Measurements from ENCODE around the gene RBFOX1. TPM values are rescaled to one million over a fixed set of nuclear protein-coding genes. Genes with fewer than 3 reads are reported as not detected.

The RBFOX1 gene
- total RNA-seq, 1 experiment from 2014 or later: not detected

GRCh38 chr16:7487574-7488323 lies 155.1 kb downstream of the RBFOX1 start:
- Histone ChIP-seq H2AFZ (ENCODE audit: low read depth, low read length, poor library complexity, severe bottlenecking) (no peak overlapping the region), H3K9ac (ENCODE audit: low read length) (no peak overlapping the region), H3K4me3 (replicated peaks in 1 of 2; ENCODE audit: low read depth in 1 of 2, low read length in 2 of 2) (no peak overlapping the region), H3K79me2 (ENCODE audit: insufficient read depth, low read length) (no peaks in the 10 kb centered on the region), H3K9me2 (ENCODE audit: insufficient read depth) (no peaks in the 10 kb centered on the region), H4K20me1 (ENCODE audit: insufficient read depth) (no peaks in the 10 kb centered on the region), H3K27me3 (ENCODE audit: insufficient read depth, low read length) (no peaks in the 10 kb centered on the region), H3K9me3 (ENCODE audit: control insufficient read depth in 1 of 2, insufficient read depth in 1 of 2, low read depth in 1 of 2, low read length in 2 of 2) (peaks cover 0 to 11% of the 10 kb centered on the region in 2 experiments; a peak in 2 of 4 replicates), H3K4me2 (ENCODE audit: low read length) (no peak overlapping the region), H3K27ac (ENCODE audit: low read depth, low read length) (no peak overlapping the region), H3K36me3 (ENCODE audit: control insufficient read depth in 1 of 2, insufficient read depth in 2 of 2, low read length in 2 of 2) (no peaks in the 10 kb centered on the region), H3K4me1 (ENCODE audit: control insufficient read depth in 1 of 2, insufficient read depth in 2 of 2, low read length in 2 of 2) (no peaks in the 10 kb centered on the region)
- no peak for TF ChIP-seq EZH2phosphoT487 (IDR thresholded peaks at IDR 0.05; ENCODE audit: borderline replicate concordance)
- no peak for TF ChIP-seq RAD21 (IDR thresholded peaks at IDR 0.05; ENCODE audit: low read depth)
- TF ChIP-seq TCF7L2 (IDR thresholded peaks at IDR 0.05; ENCODE audit: borderline replicate concordance, extremely low read depth, insufficient read depth, insufficient read length): no peak
- no peak for TF ChIP-seq CTCF (IDR thresholded peaks at IDR 0.05 in 2 of 3, conservative IDR thresholded peaks at IDR 0.05 in 1 of 3; ENCODE audit: borderline replicate concordance in 1 of 3, insufficient read depth in 1 of 3, low read depth in 2 of 3, low read length in 2 of 3)
- no peak for TF ChIP-seq CBX3 (IDR thresholded peaks at IDR 0.05; ENCODE audit: low read depth)
- TF ChIP-seq EZH2 (IDR thresholded peaks at IDR 0.05): no peak
- TF ChIP-seq YY1 (IDR thresholded peaks at IDR 0.05; ENCODE audit: extremely low read depth, insufficient replicate concordance, low read depth, low read length): no peak
- DNase-seq (ENCODE audit: low read depth, low spot score) (no peak), ATAC-seq (no peak)
- intact Hi-C loops (cut with micrococcal nuclease): no loop called here
- ChIA-PET POLR2A (no interaction called here), CTCF (no interaction called here), RAD21 (ENCODE audit: low non-redundant PET in 1 of 2, low total read pairs in 2 of 2, uncharacterized antibody in 2 of 2, unreplicated experiment in 2 of 2) (no interaction called here)
- no TSS peak for BruUV-seq (replicated peaks)
